GM23338 (cell line): ENCODE data around the gene CRACDL. TPM values are rescaled to one million over a fixed set of nuclear protein-coding genes. Genes with fewer than 3 reads are reported as not detected.

Experiments used
- ATAC-seq: fragments of 200-7000 bp; cut with Tn5 transposase; 3 replicates; pipeline ENCODE4 v1.9.1; 2020
- DNase-seq: peaks from one replicate; pipeline ENCODE4 v3.0.0-alpha.2; 2015; ENCODE audit warnings: low spot score
- H2AFZ ChIP-seq: fragments of 200-600 bp; sonication (generic); 2 replicates; pipeline ENCODE4 v1.8.0; 2016; ENCODE audit warnings: antibody characterized with exemption, mild to moderate bottlenecking, moderate library complexity
- H3F3A ChIP-seq: fragments of 200-600 bp; sonication (generic); replicated peaks from 2 replicates; pipeline ENCODE4 v1.8.0; 2017; ENCODE audit warnings: antibody characterized with exemption, mixed run types, low read depth
- H3K27ac ChIP-seq: fragments of 200-600 bp; sonication (generic); 2 replicates; pipeline ENCODE4 v1.6.1; 2016; ENCODE audit warnings: low read depth
- H3K27me3 ChIP-seq: fragments of 200-600 bp; sonication (generic); 2 replicates; pipeline ENCODE4 v1.8.0; 2016; ENCODE audit warnings: mild to moderate bottlenecking, mixed run types, moderate library complexity; ENCODE audit not compliant: insufficient read depth
- H3K36me3 ChIP-seq: fragments of 200-600 bp; sonication (generic); 2 replicates; pipeline ENCODE4 v1.8.0; 2016; ENCODE audit warnings: mild to moderate bottlenecking; ENCODE audit not compliant: insufficient read depth
- H3K4me1 ChIP-seq: fragments of 200-600 bp; sonication (generic); 2 replicates; pipeline ENCODE4 v1.8.0; 2016; ENCODE audit warnings: mild to moderate bottlenecking, moderate library complexity; ENCODE audit not compliant: insufficient read depth
- H3K4me2 ChIP-seq: fragments of 200-600 bp; sonication (generic); 2 replicates; pipeline ENCODE4 v1.7.1; 2017; ENCODE audit warnings: mixed run types
- H3K4me3 ChIP-seq: fragments of 200-600 bp; sonication (generic); 2 replicates; pipeline ENCODE4 v1.6.1; 2016; ENCODE audit warnings: mixed run types
- H3K79me2 ChIP-seq: fragments of 200-600 bp; sonication (generic); replicated peaks from 2 replicates; pipeline ENCODE4 v1.8.0; 2017; ENCODE audit warnings: mild to moderate bottlenecking; ENCODE audit not compliant: insufficient read depth
- H3K9me2 ChIP-seq: fragments of 200-600 bp; sonication (generic); 2 replicates; pipeline ENCODE4 v1.8.0; 2017; ENCODE audit not compliant: insufficient read depth
- H4K20me1 ChIP-seq: fragments of 200-600 bp; sonication (generic); replicated peaks from 2 replicates; pipeline ENCODE4 v1.8.0; 2017; ENCODE audit warnings: mild to moderate bottlenecking; ENCODE audit not compliant: insufficient read depth
- H3K27ac Mint-ChIP-seq: 2 replicates; pipeline ENCODE4 v1.8.0; 2020; ENCODE audit warnings: inconsistent platforms, mild to moderate bottlenecking, moderate library complexity, mixed read lengths
- H3K27me3 Mint-ChIP-seq: 3 replicates; pipeline ENCODE4 v1.8.0; 2022; ENCODE audit warnings: low read depth, mild to moderate bottlenecking, moderate library complexity, mixed read lengths, inconsistent platforms; ENCODE audit not compliant: insufficient read depth, poor library complexity
- H3K36me3 Mint-ChIP-seq: 3 replicates; pipeline ENCODE4 v1.8.0; 2021; ENCODE audit warnings: low read depth, mild to moderate bottlenecking, inconsistent platforms, moderate library complexity, mixed read lengths
- H3K4me1 Mint-ChIP-seq: 3 replicates; pipeline ENCODE4 v1.8.0; 2020; ENCODE audit warnings: mild to moderate bottlenecking, inconsistent platforms, mixed read lengths
- H3K4me3 Mint-ChIP-seq: 3 replicates; pipeline ENCODE4 v1.8.0; 2021; ENCODE audit warnings: moderate library complexity, mild to moderate bottlenecking, inconsistent platforms, mixed read lengths
- H3K9me3 Mint-ChIP-seq: 3 replicates; pipeline ENCODE4 v1.8.0; 2020; ENCODE audit warnings: moderate library complexity, mild to moderate bottlenecking, inconsistent platforms, mixed read lengths
- CREB1 ChIP-seq: fragments of 250-450 bp; sonication (Bioruptor Pico); IDR thresholded peaks from 2 replicates; pipeline ENCODE4 v1.5.0; 2020; ENCODE audit warnings: low read depth, mild to moderate bottlenecking, moderate library complexity
- ETS1 ChIP-seq: IDR thresholded peaks from 2 replicates; pipeline ENCODE4 v1.6.1; 2016; ENCODE audit warnings: antibody characterized with exemption
- EZH2phosphoT487 ChIP-seq: fragments of 200-600 bp; sonication (generic); IDR thresholded peaks from one replicate; pipeline ENCODE4 v1.8.1; 2018; ENCODE audit warnings: antibody characterized with exemption; ENCODE audit not compliant: unreplicated experiment
- JUNB ChIP-seq: IDR thresholded peaks from one replicate; pipeline ENCODE4 v1.6.1; 2016; ENCODE audit warnings: antibody characterized with exemption; ENCODE audit not compliant: unreplicated experiment
- STAT1 ChIP-seq: IDR thresholded peaks from one replicate; pipeline ENCODE4 v1.6.1; 2016; ENCODE audit warnings: antibody characterized with exemption; ENCODE audit not compliant: unreplicated experiment
- ZNF114 ChIP-seq: fragments of 250-450 bp; sonication (Bioruptor Pico); IDR thresholded peaks from 2 replicates; pipeline ENCODE4 v1.5.0; 2020; ENCODE audit warnings: mild to moderate bottlenecking, moderate library complexity
- ZNF331 ChIP-seq: fragments of 250-450 bp; sonication (Bioruptor Pico); IDR thresholded peaks from 2 replicates; pipeline ENCODE4 v1.5.0; 2020; ENCODE audit warnings: low read depth, mild to moderate bottlenecking, moderate library complexity
- ZNF462 ChIP-seq: fragments of 250-450 bp; sonication (Bioruptor Pico); IDR thresholded peaks from 2 replicates; pipeline ENCODE4 v1.5.0; 2020; ENCODE audit warnings: mild to moderate bottlenecking, moderate library complexity
- polyA plus RNA-seq: library from polyadenylated mRNA; unstranded; fragments of >200 nt; fragmentation: Nextera tagmentation; extraction: Ambion mirVana; gene quantifications from 2 replicates; pipeline ENCODE4 v1.2.1, GENCODE V29; 2016
- total RNA-seq: library from RNA; depleted of rRNA; stranded (reverse); fragments of >200 nt; shearing (Covaris generic); gene quantifications from 2 replicates; pipeline ENCODE4 v1.2.3, GENCODE V29; 2014
- TF ChIP-seq, protein P1 (sequence below): IDR thresholded peaks from one replicate; pipeline ENCODE4 v1.6.1; 2018; ENCODE audit warnings: antibody characterized with exemption; ENCODE audit not compliant: unreplicated experiment

CRACDL gene
- total and polyA plus RNA-seq, 2 experiments from 2014 or later: 0.14 to 0.16 TPM

GRCh38 chr2:98881153-98881650 is 54.8 kb downstream of the CRACDL start:
- Histone ChIP-seq H4K20me1 (no peaks in the 10 kb centered on the region), H3K36me3 (no peaks in the 10 kb centered on the region), H3F3A (no peaks in the 10 kb centered on the region), H3K9me2 (no peaks in the 10 kb centered on the region), H3K79me2 (no peaks in the 10 kb centered on the region), H2AFZ (no peak overlapping the region), H3K27ac (no peak overlapping the region), H3K4me3 (no peak overlapping the region), H3K4me2 (no peak overlapping the region), H3K27me3 (no peaks in the 10 kb centered on the region), H3K4me1 (no peaks in the 10 kb centered on the region)
- Mint-ChIP-seq H3K9me3 (peaks cover 14% of the 10 kb centered on the region), H3K4me1 (no peaks in the 10 kb centered on the region), H3K27me3 (no peaks in the 10 kb centered on the region), H3K4me3 (no peak overlapping the region), H3K27ac (no peak overlapping the region), H3K36me3 (peaks cover 6% of the 10 kb centered on the region; the same call in 2 of the 3 replicates)
- ATAC-seq (no peak), DNase-seq (no peak)
- TF ChIP-seq, protein P1, sequence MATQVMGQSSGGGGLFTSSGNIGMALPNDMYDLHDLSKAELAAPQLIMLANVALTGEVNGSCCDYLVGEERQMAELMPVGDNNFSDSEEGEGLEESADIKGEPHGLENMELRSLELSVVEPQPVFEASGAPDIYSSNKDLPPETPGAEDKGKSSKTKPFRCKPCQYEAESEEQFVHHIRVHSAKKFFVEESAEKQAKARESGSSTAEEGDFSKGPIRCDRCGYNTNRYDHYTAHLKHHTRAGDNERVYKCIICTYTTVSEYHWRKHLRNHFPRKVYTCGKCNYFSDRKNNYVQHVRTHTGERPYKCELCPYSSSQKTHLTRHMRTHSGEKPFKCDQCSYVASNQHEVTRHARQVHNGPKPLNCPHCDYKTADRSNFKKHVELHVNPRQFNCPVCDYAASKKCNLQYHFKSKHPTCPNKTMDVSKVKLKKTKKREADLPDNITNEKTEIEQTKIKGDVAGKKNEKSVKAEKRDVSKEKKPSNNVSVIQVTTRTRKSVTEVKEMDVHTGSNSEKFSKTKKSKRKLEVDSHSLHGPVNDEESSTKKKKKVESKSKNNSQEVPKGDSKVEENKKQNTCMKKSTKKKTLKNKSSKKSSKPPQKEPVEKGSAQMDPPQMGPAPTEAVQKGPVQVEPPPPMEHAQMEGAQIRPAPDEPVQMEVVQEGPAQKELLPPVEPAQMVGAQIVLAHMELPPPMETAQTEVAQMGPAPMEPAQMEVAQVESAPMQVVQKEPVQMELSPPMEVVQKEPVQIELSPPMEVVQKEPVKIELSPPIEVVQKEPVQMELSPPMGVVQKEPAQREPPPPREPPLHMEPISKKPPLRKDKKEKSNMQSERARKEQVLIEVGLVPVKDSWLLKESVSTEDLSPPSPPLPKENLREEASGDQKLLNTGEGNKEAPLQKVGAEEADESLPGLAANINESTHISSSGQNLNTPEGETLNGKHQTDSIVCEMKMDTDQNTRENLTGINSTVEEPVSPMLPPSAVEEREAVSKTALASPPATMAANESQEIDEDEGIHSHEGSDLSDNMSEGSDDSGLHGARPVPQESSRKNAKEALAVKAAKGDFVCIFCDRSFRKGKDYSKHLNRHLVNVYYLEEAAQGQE: no peak
- TF ChIP-seq STAT1 (no peak), EZH2phosphoT487 (no peak), ETS1 (no peak), ZNF331 (no peak), ZNF462 (CRISPR knock-in tag) (no peak), ZNF114 (CRISPR knock-in tag) (no peak), CREB1 (CRISPR knock-in tag) (no peak), JUNB (no peak)
